GOT3 (cell line): ENCODE measurements around the gene PRSS56.

Experiments used
- DNase-seq: peaks from one replicate; lab custom pipeline; 2025; ENCODE audit warnings: mixed read lengths; lab: John Stamatoyannopoulos, UW

PRSS56 gene

GRCh38 chr2:232573042-232573441 is 52.9 kb downstream of the PRSS56 start:
- DNase-seq = no peak

GRCh38 chr2:232573771-232574435 is 53.7 kb downstream of the PRSS56 start:
- no peak for DNase-seq

- no peak for DNase-seq
Measured at GRCh38 chr2:232574674-232575403, 54.7 kb downstream of the PRSS56 start.
